Neural crest cell (in vitro differentiated cells): ENCODE results near the gene DGKD. TPM values are rescaled to one million over a fixed set of nuclear protein-coding genes. Genes with fewer than 3 reads are reported as not detected.

ENCODE experiments used
- DNase-seq: peaks from one replicate; pipeline ENCODE4 v3.0.0; 2021; ENCODE audit warnings: low read depth, mixed read lengths, low spot score
- H3K27ac Mint-ChIP-seq: one replicate; pipeline ENCODE4 v1.8.0; 2021; ENCODE audit warnings: mild to moderate bottlenecking, mixed read lengths; ENCODE audit not compliant: unreplicated experiment
- H3K27me3 Mint-ChIP-seq: 2 replicates; pipeline ENCODE4 v1.8.0; 2021; ENCODE audit warnings: low read depth, mild to moderate bottlenecking, mixed read lengths
- H3K36me3 Mint-ChIP-seq: 2 replicates; pipeline ENCODE4 v1.8.0; 2021; ENCODE audit warnings: low read depth, mild to moderate bottlenecking, mixed read lengths
- H3K4me1 Mint-ChIP-seq: 2 replicates; pipeline ENCODE4 v1.8.0; 2021; ENCODE audit warnings: mixed read lengths
- H3K4me3 Mint-ChIP-seq: one replicate; pipeline ENCODE4 v1.8.0; 2021; ENCODE audit warnings: mild to moderate bottlenecking, mixed read lengths
- H3K9me3 Mint-ChIP-seq: 2 replicates; pipeline ENCODE4 v1.8.0; 2021; ENCODE audit warnings: mixed read lengths
- total RNA-seq: library from RNA; stranded (reverse); gene quantifications from 2 replicates; pipeline ENCODE4 v1.2.1, GENCODE V29; 2021
- TF ChIP-seq, protein P1 (sequence below): fragments of 200-600 bp; sonication (generic); conservative IDR thresholded peaks from 2 replicates; pipeline ENCODE4 v1.5.0; 2021; ENCODE audit warnings: antibody characterized with exemption, mild to moderate bottlenecking

DGKD gene
- total RNA-seq, 1 donor from 2014 or later = 48.7 TPM

DNA sequence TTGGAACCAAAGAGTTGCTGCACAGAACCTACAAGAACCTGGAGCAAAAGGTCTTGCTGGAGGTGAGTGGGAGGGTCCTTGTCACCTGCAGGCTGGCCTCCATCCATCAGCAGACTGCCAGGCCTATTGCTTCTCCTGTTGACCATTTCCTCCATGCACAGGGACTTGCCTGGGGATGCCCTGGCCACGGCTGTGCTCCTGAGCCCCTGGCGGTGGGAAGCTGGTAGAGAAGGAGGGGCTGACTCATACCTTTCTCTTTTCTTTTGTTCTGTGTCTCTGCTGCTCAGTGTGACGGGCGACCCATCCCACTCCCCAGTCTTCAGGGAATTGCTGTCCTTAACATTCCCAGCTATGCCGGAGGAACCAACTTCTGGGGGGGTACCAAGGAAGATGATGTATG lies 102.6 kb downstream of the DGKD start:
- no peaks in the 10 kb centered on the region for H3K4me1 Mint-ChIP-seq
- no peak overlapping the region for H3K4me3 Mint-ChIP-seq
- peaks cover 2% of the 10 kb centered on the region for H3K36me3 Mint-ChIP-seq
- TF ChIP-seq, protein P1, sequence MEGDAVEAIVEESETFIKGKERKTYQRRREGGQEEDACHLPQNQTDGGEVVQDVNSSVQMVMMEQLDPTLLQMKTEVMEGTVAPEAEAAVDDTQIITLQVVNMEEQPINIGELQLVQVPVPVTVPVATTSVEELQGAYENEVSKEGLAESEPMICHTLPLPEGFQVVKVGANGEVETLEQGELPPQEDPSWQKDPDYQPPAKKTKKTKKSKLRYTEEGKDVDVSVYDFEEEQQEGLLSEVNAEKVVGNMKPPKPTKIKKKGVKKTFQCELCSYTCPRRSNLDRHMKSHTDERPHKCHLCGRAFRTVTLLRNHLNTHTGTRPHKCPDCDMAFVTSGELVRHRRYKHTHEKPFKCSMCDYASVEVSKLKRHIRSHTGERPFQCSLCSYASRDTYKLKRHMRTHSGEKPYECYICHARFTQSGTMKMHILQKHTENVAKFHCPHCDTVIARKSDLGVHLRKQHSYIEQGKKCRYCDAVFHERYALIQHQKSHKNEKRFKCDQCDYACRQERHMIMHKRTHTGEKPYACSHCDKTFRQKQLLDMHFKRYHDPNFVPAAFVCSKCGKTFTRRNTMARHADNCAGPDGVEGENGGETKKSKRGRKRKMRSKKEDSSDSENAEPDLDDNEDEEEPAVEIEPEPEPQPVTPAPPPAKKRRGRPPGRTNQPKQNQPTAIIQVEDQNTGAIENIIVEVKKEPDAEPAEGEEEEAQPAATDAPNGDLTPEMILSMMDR = no peak
- no peak overlapping the region for H3K27ac Mint-ChIP-seq
- no peak for DNase-seq
- H3K9me3 Mint-ChIP-seq = no peaks in the 10 kb centered on the region
- H3K27me3 Mint-ChIP-seq = no peaks in the 10 kb centered on the region

DNA sequence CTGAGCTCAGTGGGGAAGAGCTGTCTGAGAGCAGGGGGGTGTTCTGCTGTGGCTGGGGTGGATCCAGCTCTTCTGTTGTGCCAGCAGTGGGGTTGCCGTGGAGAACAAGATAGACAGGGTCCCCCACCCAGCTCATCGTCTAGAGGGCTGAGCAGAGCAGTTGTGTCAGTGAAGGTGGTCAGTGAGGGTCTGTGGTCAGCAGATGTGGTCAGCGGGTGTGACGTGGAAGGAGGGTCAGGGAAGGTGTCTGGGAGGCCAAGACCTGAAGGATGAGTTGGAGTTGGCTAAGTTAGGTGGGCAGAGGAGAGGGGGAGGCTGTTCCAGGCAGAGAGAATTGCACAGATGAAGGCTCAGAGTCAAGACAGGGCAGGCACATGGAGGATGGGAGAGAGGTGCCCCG lies 103.1 kb downstream of the DGKD start:
- Mint-ChIP-seq H3K27ac (no peak overlapping the region), H3K36me3 (peaks cover under 1% of the 10 kb centered on the region), H3K27me3 (no peaks in the 10 kb centered on the region), H3K4me1 (no peaks in the 10 kb centered on the region), H3K9me3 (no peaks in the 10 kb centered on the region), H3K4me3 (no peak overlapping the region)
- no peak for DNase-seq
- TF ChIP-seq, protein P1 = no peak

DNA sequence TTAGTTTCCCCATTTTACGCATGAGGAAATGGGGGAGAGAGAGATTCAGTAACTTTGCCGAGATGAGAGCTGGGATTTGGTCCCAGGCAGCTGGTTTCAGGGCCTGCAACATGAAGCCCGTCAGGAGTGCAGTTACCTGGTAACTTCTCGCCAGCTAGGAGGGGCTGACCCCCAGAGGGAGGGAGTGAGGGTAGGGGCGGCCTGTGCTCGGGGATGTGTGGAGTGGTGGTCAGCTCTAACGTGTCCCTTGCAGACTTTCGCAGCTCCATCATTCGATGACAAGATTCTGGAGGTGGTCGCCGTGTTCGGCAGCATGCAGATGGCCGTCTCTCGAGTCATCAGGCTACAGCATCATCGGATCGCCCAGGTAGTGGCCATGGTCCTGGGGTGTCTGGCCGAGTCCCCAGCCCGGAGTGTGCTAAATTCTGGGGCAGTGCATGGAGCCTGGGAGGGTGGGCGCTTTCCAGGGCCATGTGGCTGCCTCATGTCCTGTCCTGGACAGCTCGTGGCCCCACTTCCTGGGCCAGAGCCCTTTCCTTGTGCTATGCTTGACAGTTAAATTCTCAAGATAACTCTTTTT lies 103.8 kb downstream of the DGKD start:
- H3K4me1 Mint-ChIP-seq = no peaks in the 10 kb centered on the region
- peak overlapping the region; percentile 71 for H3K27ac Mint-ChIP-seq
- no peak overlapping the region for H3K4me3 Mint-ChIP-seq
- TF ChIP-seq, protein P1 = no peak
- no peak for DNase-seq
- H3K36me3 Mint-ChIP-seq = no peaks in the 10 kb centered on the region
- no peaks in the 10 kb centered on the region for H3K9me3 Mint-ChIP-seq
- H3K27me3 Mint-ChIP-seq = no peaks in the 10 kb centered on the region

DNA sequence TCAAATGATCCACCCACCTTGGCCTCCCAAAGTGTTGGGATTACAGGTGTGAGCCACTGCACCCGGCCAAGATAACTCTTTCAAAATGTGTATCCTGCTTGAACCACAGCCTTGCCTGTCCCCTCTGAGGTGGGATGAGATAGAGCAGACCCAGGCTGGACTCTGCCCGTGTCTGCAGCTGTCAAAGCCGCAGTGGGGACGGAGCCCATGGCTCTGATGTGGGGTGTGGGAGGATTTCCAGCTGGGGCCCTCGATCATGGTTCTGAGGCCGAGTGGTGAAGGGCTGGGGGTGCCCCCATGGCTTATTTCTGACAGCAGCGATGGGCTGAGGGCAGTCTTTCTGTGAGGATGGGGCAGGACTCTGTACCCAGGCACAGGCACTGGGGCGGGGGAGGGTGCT lies 104.5 kb downstream of the DGKD start:
- Mint-ChIP-seq H3K4me3 (no peak overlapping the region), H3K36me3 (peaks cover 2% of the 10 kb centered on the region), H3K27ac (no peak overlapping the region), H3K27me3 (no peaks in the 10 kb centered on the region), H3K9me3 (no peaks in the 10 kb centered on the region), H3K4me1 (no peaks in the 10 kb centered on the region)
- TF ChIP-seq, protein P1 = no peak
- no peak for DNase-seq

DNA sequence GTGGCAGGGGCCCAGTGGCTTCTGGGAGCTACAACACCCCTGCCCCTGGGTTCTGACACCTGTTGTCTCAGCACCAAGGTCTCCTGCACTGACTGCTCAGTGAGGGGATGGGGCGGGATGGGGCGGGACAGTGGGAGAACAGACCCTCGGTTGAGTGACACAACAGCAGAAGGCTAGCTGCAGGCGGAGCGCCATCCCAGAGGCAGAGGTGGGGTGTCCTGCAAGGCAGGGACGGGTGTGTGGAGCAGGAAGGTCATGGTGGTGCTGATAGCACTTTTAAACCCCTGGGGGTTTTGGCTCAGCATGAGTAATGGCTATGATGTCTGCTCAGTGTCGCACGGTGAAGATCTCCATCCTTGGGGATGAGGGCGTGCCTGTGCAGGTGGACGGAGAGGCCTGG lies 105.1 kb downstream of the DGKD start:
- no peak for DNase-seq
- Mint-ChIP-seq H3K4me1 (no peaks in the 10 kb centered on the region), H3K4me3 (no peak overlapping the region), H3K36me3 (peaks cover 2% of the 10 kb centered on the region), H3K27ac (no peak overlapping the region), H3K9me3 (no peaks in the 10 kb centered on the region), H3K27me3 (no peaks in the 10 kb centered on the region)
- TF ChIP-seq, protein P1 = no peak
